ENCODE measurements around the gene CCDC171.

- no peak for TF ChIP-seq POLR2A (IDR thresholded peaks at IDR 0.05)
- no peak for TF ChIP-seq CTCF (IDR thresholded peaks at IDR 0.05)
- no peak for TF ChIP-seq EP300 (IDR thresholded peaks at IDR 0.05)
Measured at GRCh38 chr9:15972760-15973159, 419.9 kb downstream of the CCDC171 start.
